Naive thymus-derived CD8-positive, alpha-beta T cell (primary cell): Measurements from ENCODE around the gene SAMD1. TPM values are rescaled to one million over a fixed set of nuclear protein-coding genes. Genes with fewer than 3 reads are reported as not detected.

ENCODE experiments used
- ATAC-seq, 2 donors: fragments of 150-1000 bp; cut with Tn5 transposase in 1 of 2; sonication (Bioruptor Pico), chemical (Tn5 transposase) in 1 of 2; 1 replicate in 1 of 2; 2 replicates in 1 of 2; pipeline ENCODE4 v1.10.0; 2021; ENCODE audit warnings: mild to moderate bottlenecking in 2 of 2, moderate library complexity in 2 of 2
- POLR2A ChIA-PET: fragments of 350-600 bp; sonication (Branson Sonifier 250); formaldehyde crosslinking; loops from one replicate; lab custom pipeline; 2021; ENCODE audit warnings: antibody characterized with exemption; lab: Charles Lee
- DNase-seq, 10 donors: peaks; one replicate each; pipeline versions ENCODE4 v3.0.0 to v3.0.0-alpha.2; 2020 to 2022
- H3K27ac Mint-ChIP-seq, 10 donors: one replicate each; pipeline ENCODE4 v1.8.0; 2020 to 2022; ENCODE audit warnings: mild to moderate bottlenecking in 10 of 10, mixed read lengths in 10 of 10, moderate library complexity in 4 of 10, inconsistent platforms in 1 of 10
- H3K27me3 Mint-ChIP-seq, 5 donors: one replicate each; pipeline ENCODE4 v1.8.0; 2021 to 2022; ENCODE audit warnings: mixed read lengths in 5 of 5
- H3K36me3 Mint-ChIP-seq, 3 donors: one replicate each; pipeline ENCODE4 v1.8.0; 2020 to 2022; ENCODE audit warnings: mixed read lengths in 3 of 3, mild to moderate bottlenecking in 2 of 3, inconsistent platforms in 1 of 3
- H3K4me1 Mint-ChIP-seq, 4 donors: one replicate each; pipeline ENCODE4 v1.8.0; 2021 to 2022; ENCODE audit warnings: mixed read lengths in 4 of 4
- H3K4me3 Mint-ChIP-seq, 10 donors: one replicate each; pipeline ENCODE4 v1.8.0; 2020 to 2022; ENCODE audit warnings: mild to moderate bottlenecking in 10 of 10, mixed read lengths in 10 of 10, moderate library complexity in 6 of 10, inconsistent platforms in 1 of 10
- H3K9me3 Mint-ChIP-seq, 9 donors: one replicate each; pipeline ENCODE4 v1.8.0; 2020 to 2022; ENCODE audit warnings: mixed read lengths in 9 of 9, mild to moderate bottlenecking in 3 of 9, inconsistent platforms in 1 of 9, moderate library complexity in 1 of 9
- polyA plus RNA-seq, 3 donors: library from polyadenylated mRNA; unstranded; fragments of 300-500 nt; fragmentation: Illumina TruSeq; gene quantifications; one replicate each; pipeline ENCODE4 v1.2.3, GENCODE V29; 2021
- total RNA-seq, 8 experiments: library from RNA in 2 of 8; stranded (reverse) in 2 of 8; gene quantifications; one replicate each; pipeline ENCODE4 v1.2.3 and lab custom pipeline; 2021 to 2026

Gene SAMD1
- total and polyA plus RNA-seq, 5 experiments from 2014 or later = 2.3 to 68.3 (median 5.2) TPM

GRCh38 chr19:14119644-14120496 is 29.3 kb upstream of the SAMD1 start:
- no peak for DNase-seq
- no peak for ATAC-seq
- Mint-ChIP-seq H3K4me3 (peak overlapping the region in 3 of 10 donors; percentile 7 to 51 (median 36)), H3K9me3 (no peaks in the 10 kb centered on the region), H3K4me1 (peaks cover 20 to 33% (median 32%) of the 10 kb centered on the region in 4 donors), H3K36me3 (no peaks in the 10 kb centered on the region), H3K27me3 (no peaks in the 10 kb centered on the region), H3K27ac (peak overlapping the region in 7 of 10 donors; percentile 9 to 97 (median 55))
- POLR2A ChIA-PET = interaction anchor here (0.7 to 1.3 kb wide), 4 partner anchors 17 to 345 kb away, joined by 4 read pairs; partner anchors contain the start of gene ASF1B

- POLR2A ChIA-PET = interaction anchor here (0.7 to 5.2 kb wide), 4 partner anchors 17 to 344 kb away, joined by 4 to 46 read pairs (median 4); partner anchors contain the start of gene ASF1B
- DNase-seq = no peak
- Mint-ChIP-seq H3K27me3 (no peaks in the 10 kb centered on the region), H3K27ac (peak overlapping the region; percentile 89 to 99 (median 98)), H3K36me3 (no peaks in the 10 kb centered on the region), H3K9me3 (no peaks in the 10 kb centered on the region), H3K4me3 (peak overlapping the region; percentile 86 to 97 (median 94)), H3K4me1 (peaks cover 20 to 39% (median 36%) of the 10 kb centered on the region in 4 donors)
- no peak for ATAC-seq
These were observed 28.6 kb upstream of the SAMD1 start for GRCh38 chr19:14119146-14119545.

DNA sequence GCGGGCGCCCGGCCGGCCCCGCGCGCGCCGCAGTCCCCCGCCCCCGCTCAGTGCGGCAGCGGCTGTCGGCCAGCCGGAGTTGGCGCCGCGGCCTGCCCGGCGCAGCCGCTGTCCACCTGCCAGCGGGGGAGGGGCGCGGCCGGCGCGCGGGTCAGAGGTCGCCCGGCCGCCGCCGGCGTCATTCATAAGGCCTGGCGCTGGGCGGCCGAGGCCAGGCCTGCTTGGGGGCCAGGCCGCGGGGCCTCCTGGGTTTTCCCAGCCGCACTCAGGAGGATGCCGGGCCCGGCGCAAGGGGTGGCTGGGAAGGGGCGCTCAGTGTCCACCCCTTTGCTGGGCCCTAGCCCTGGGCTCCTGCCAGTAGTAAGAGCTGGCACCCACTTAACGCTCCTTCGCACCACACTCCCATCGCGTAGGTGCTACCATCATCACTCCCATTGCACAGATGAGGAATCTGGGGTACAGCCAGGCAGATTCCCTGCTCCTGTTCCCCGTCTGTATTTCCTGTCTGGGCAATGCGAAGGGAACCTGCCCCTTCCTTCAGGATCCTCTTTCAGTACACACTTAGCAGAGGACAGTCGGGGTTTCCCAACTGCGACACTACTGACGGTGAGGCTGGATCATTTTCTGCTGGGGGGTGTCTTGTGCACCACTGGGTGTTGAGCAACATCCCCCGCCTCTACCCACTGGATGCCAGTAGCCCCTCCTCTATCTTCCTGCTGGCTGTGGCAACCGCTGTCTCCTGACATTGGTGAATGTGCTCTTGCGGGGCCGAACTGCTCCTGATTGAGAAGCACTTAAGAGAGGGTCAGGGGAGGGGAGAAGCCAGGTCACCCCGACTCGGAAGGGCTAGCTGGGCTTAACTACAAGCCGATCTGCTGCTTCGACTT is 27.9 kb upstream of the SAMD1 start:
- Mint-ChIP-seq H3K27me3 (no peaks in the 10 kb centered on the region), H3K9me3 (no peaks in the 10 kb centered on the region), H3K4me1 (peaks cover 25 to 46% (median 43%) of the 10 kb centered on the region in 4 donors), H3K27ac (peak overlapping the region; percentile 89 to 99 (median 98)), H3K4me3 (peak overlapping the region; percentile 86 to 97 (median 94)), H3K36me3 (no peaks in the 10 kb centered on the region)
- ATAC-seq (peak in 1 of 2 donors; percentile 27), DNase-seq (peak; percentile 23 to 78 (median 60))
- POLR2A ChIA-PET = interaction anchor here (0.7 to 5.2 kb wide), 8 partner anchors 18 to 1680 kb away, joined by 3 to 46 read pairs (median 4); partner anchors contain the start of genes ASF1B and RFX1

DNA sequence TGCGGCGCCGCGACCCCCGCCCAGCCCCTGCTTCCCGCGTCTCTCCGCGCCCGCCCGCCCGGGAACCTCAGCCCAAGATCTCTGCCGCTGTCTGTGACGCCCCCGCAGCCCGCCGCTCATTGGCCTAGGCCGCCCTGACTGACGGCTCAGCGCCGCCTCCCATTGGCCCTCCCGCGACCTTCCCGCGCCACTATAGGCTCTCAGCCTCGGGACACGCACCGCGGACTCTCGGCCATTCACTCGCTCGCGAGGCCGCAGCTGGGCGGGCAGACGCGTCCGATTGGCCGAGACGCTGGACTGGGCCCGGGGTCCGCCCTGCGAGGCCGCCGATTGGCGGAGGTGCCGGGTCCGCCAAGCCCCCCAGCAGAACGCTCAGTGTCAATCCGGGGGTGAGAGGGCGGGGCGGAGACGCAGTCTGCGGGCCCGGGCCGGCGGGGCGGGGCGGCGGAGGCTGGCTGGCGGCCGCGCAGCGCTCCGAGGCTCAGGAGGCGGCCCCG is 27.2 kb upstream of the SAMD1 start, which contains the start of gene PRKACA:
TSS of gene PRKACA (minus strand) at position 95 of the 497 bp plus-strand sequence. CDS start 215 bp downstream, outside the sequence.
- H3K9me3 Mint-ChIP-seq = no peaks in the 10 kb centered on the region
- no peaks in the 10 kb centered on the region for H3K27me3 Mint-ChIP-seq
- peak within 1 kb of the TSS; percentile 86 to 99 (median 96) for H3K4me3 Mint-ChIP-seq
- ATAC-seq (peak; percentile 90 to 94), DNase-seq (peak; percentile 94 to 99 (median 98))
- H3K27ac Mint-ChIP-seq = peak within 1 kb of the TSS; percentile 89 to 99 (median 98)
- H3K36me3 Mint-ChIP-seq = no peaks in the 10 kb centered on the region
- peaks cover 25 to 50% (median 48%) of the 10 kb centered on the region in 4 donors for H3K4me1 Mint-ChIP-seq
- POLR2A ChIA-PET = interaction anchor here (0.7 to 5.2 kb wide), 8 partner anchors 19 to 433 kb away, joined by 3 to 46 read pairs (median 6); partner anchors contain the start of genes ASF1B and RFX1

DNA sequence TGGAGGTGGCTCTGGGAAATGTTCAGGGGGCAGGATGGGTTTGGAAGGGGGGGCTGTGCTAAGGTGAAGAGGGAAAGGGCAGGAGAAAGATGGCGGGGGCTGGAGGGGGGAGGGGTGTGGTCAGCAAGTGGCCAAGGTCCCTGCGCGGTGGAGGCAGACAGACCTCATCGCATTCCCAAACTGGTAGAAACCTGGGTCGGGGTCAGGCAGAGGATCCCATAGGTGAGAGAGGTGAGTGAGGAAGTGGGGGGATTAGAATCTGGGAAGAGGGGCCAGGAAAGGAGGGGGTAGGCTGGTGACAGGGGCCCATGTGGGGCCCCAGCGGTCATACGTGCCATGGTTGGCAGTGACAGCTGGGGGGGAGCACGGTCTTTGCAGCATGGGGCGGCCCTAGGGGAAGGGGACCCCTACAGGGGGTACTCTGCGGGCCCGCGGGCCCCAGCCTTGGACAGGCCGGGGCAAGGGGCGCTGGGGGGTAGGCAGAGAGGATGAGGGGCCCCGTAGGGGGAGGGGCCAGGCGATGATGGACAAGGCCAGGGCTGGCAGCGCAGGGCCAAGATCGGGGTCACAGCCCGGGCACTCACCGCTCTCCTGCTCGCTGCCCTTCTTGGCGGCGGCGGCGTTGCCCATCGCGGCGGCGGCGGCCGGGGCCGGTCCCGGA is 26.5 kb upstream of the SAMD1 start:
- Mint-ChIP-seq H3K36me3 (no peaks in the 10 kb centered on the region), H3K9me3 (no peaks in the 10 kb centered on the region), H3K27me3 (no peaks in the 10 kb centered on the region), H3K27ac (peak overlapping the region; percentile 58 to 97 (median 90)), H3K4me3 (peak overlapping the region; percentile 84 to 99 (median 94)), H3K4me1 (peaks cover 25 to 56% (median 55%) of the 10 kb centered on the region in 4 donors)
- ATAC-seq = peak in 1 of 2 donors; percentile 0
- peak in 5 of 10 donors; percentile 12 to 68 (median 25) for DNase-seq
- POLR2A ChIA-PET = interaction anchor here (0.7 to 5.2 kb wide), 10 partner anchors 14 to 434 kb away, joined by 3 to 46 read pairs (median 6); partner anchors contain the start of genes ASF1B, IL27RA and RFX1

- no peak for DNase-seq
- Mint-ChIP-seq H3K36me3 (no peaks in the 10 kb centered on the region), H3K9me3 (no peaks in the 10 kb centered on the region), H3K4me3 (peak overlapping the region; percentile 84 to 99 (median 94)), H3K4me1 (peaks cover 25 to 61% (median 60%) of the 10 kb centered on the region in 4 donors), H3K27me3 (no peaks in the 10 kb centered on the region), H3K27ac (peak overlapping the region; percentile 58 to 97 (median 90))
- no peak for ATAC-seq
- POLR2A ChIA-PET = interaction anchor here (0.6 to 5.2 kb wide), 6 partner anchors 13 to 406 kb away, joined by 3 to 46 read pairs (median 6); partner anchors contain the start of genes ASF1B and IL27RA
These were observed 26.0 kb upstream of the SAMD1 start for GRCh38 chr19:14116525-14116917.

DNA sequence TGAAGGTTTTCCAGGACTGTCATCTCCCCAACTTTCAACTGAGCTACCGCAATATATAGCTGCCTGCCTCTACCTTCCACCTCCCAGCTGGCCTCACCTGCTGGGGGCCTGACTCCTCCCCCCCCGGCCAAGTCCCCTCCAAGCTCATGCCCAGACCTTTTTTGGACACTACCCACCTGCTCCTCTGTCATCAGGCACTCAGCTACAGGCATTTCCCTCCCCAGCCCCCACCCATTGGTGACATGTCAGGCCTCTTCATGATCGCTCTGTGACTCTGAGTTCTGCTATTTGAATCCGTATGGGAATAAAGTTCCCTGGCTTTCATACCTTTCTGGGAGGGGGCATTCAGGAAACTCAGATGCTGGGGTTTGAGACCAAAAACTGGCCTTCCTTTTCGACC is 25.2 kb upstream of the SAMD1 start:
- peak overlapping the region; percentile 61 to 99 (median 94) for H3K4me3 Mint-ChIP-seq
- no peak for ATAC-seq
- H3K4me1 Mint-ChIP-seq = peaks cover 27 to 69% (median 63%) of the 10 kb centered on the region in 4 donors
- no peaks in the 10 kb centered on the region for H3K27me3 Mint-ChIP-seq
- no peaks in the 10 kb centered on the region for H3K36me3 Mint-ChIP-seq
- DNase-seq = no peak
- peak overlapping the region in 7 of 10 donors; percentile 58 to 97 (median 91) for H3K27ac Mint-ChIP-seq
- POLR2A ChIA-PET = interaction anchor here (0.6 to 5.2 kb wide), 7 partner anchors 13 to 407 kb away, joined by 3 to 46 read pairs (median 4); partner anchors contain the start of gene ASF1B
- no peaks in the 10 kb centered on the region for H3K9me3 Mint-ChIP-seq

GRCh38 chr19:14114854-14115253 is 24.3 kb upstream of the SAMD1 start:
- peak overlapping the region in 8 of 10 donors; percentile 8 to 77 (median 40) for H3K4me3 Mint-ChIP-seq
- H3K27ac Mint-ChIP-seq = peak overlapping the region in 8 of 10 donors; percentile 34 to 75 (median 61)
- H3K9me3 Mint-ChIP-seq = no peaks in the 10 kb centered on the region
- POLR2A ChIA-PET = interaction anchor here (0.6 to 5.2 kb wide), 6 partner anchors 12 to 99 kb away, joined by 3 to 46 read pairs (median 6); partner anchors contain the start of gene ASF1B
- peaks cover 27 to 78% (median 67%) of the 10 kb centered on the region in 4 donors for H3K4me1 Mint-ChIP-seq
- no peaks in the 10 kb centered on the region for H3K36me3 Mint-ChIP-seq
- DNase-seq (peak in 9 of 10 donors; percentile 17 to 69 (median 34)), ATAC-seq (no peak)
- no peaks in the 10 kb centered on the region for H3K27me3 Mint-ChIP-seq

- H3K9me3 Mint-ChIP-seq = no peaks in the 10 kb centered on the region
- no peaks in the 10 kb centered on the region for H3K27me3 Mint-ChIP-seq
- POLR2A ChIA-PET = interaction anchor here (0.6 to 5.2 kb wide), 4 partner anchors 11 to 70 kb away, joined by 3 to 46 read pairs (median 6); partner anchors contain the start of gene ASF1B
- no peak for DNase-seq
- H3K4me3 Mint-ChIP-seq = peak overlapping the region in 2 of 10 donors; percentile 18 to 77
- H3K27ac Mint-ChIP-seq = peak overlapping the region in 5 of 10 donors; percentile 33 to 75 (median 67)
- no peak for ATAC-seq
- no peaks in the 10 kb centered on the region for H3K36me3 Mint-ChIP-seq
- peaks cover 27 to 78% (median 66%) of the 10 kb centered on the region in 4 donors for H3K4me1 Mint-ChIP-seq
These were observed 23.9 kb upstream of the SAMD1 start for GRCh38 chr19:14114439-14114838.

DNA sequence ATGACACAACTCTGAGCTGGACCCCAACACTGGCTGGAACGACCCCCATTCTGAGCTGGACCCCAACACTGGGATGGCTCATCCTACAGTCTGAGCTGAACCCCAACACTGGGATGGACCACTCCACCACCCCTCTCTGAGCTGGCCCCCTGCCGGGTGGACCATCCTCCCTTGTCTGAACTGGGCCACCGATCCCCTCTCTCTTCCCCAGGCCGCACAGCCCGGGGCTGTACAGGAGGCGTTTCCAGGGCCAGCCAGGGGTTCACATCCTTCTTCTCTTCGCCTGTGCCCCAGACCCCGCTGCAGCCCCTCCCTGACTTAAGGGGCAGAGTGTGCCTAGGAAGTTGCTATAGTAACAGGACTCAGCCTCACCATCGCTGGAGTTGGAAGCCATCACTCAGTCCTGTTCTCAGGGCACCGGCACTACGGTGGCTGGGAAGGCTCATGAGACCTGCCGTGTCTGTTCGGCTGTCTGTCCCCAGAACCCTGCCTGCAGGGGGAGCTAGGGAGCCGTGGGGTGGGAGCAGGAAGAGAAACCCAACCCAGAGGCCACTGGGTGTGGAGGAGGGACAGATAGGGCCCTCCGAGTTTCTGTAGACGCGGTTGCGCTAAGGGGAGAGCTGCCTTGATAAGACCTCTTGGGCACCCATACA is 23.3 kb upstream of the SAMD1 start:
- no peaks in the 10 kb centered on the region for H3K9me3 Mint-ChIP-seq
- peaks cover 27 to 75% (median 62%) of the 10 kb centered on the region in 4 donors for H3K4me1 Mint-ChIP-seq
- H3K27me3 Mint-ChIP-seq = no peaks in the 10 kb centered on the region
- peak overlapping the region in 7 of 10 donors; percentile 15 to 72 (median 35) for H3K27ac Mint-ChIP-seq
- H3K36me3 Mint-ChIP-seq = no peaks in the 10 kb centered on the region
- peak overlapping the region in 4 of 10 donors; percentile 9 to 42 (median 37) for H3K4me3 Mint-ChIP-seq
- DNase-seq = peak in 7 of 10 donors; percentile 32 to 71 (median 43)
- no peak for ATAC-seq
- POLR2A ChIA-PET = interaction anchor here (0.6 to 5.2 kb wide), 5 partner anchors 23 to 69 kb away, joined by 3 to 46 read pairs (median 3); partner anchors contain the start of genes ASF1B and MISP3
